HepG2 (cell line): Measurements from ENCODE around the gene LRRC39. TPM values are rescaled to one million over a fixed set of nuclear protein-coding genes. Genes with fewer than 3 reads are reported as not detected.

Experiments used
- CEBPG ChIP-seq: IDR thresholded peaks from 2 replicates; pipeline ENCODE4 v1.6.1; 2016
- GPN1 ChIP-seq: sonication (generic); formaldehyde crosslinking; IDR thresholded peaks from 2 replicates; pipeline ENCODE4 v1.5.1; 2020; ENCODE audit warnings: missing genetic modification reagents, borderline replicate concordance
- MATR3 ChIP-seq: sonication (generic); formaldehyde crosslinking; IDR thresholded peaks from 2 replicates; pipeline ENCODE4 v1.4.0; 2020; ENCODE audit warnings: missing genetic modification reagents
- MIER2 ChIP-seq: IDR thresholded peaks from 2 replicates; pipeline ENCODE4 v1.6.1; 2016; ENCODE audit warnings: missing biosample characterization, missing genetic modification reagents
- NAIF1 ChIP-seq: sonication (generic); formaldehyde crosslinking; IDR thresholded peaks from 2 replicates; pipeline ENCODE4 v1.5.0; 2020; ENCODE audit warnings: mild to moderate bottlenecking, missing genetic modification reagents, borderline replicate concordance
- RBM22 ChIP-seq: fragments of 200-400 bp; formaldehyde crosslinking; optimal IDR thresholded peaks from 2 replicates; pipeline ENCODE3; 2017; ENCODE audit warnings: mild to moderate bottlenecking, low read length, moderate library complexity
- RELA ChIP-seq: sonication (generic); formaldehyde crosslinking; IDR thresholded peaks from 2 replicates; pipeline ENCODE4 v1.4.0; 2020; ENCODE audit warnings: missing genetic modification reagents
- TOPORS ChIP-seq: sonication (generic); formaldehyde crosslinking; IDR thresholded peaks from 2 replicates; pipeline ENCODE4 v1.8.0; 2023; ENCODE audit warnings: mild to moderate bottlenecking, missing genetic modification reagents
- ZNF598 ChIP-seq: sonication (generic); formaldehyde crosslinking; IDR thresholded peaks from 2 replicates; pipeline ENCODE4 v1.5.1; 2020; ENCODE audit warnings: mild to moderate bottlenecking, missing genetic modification reagents, borderline replicate concordance
- ZNF660 ChIP-seq: sonication (generic); formaldehyde crosslinking; IDR thresholded peaks from 2 replicates; pipeline ENCODE4 v1.5.1; 2020; ENCODE audit warnings: mild to moderate bottlenecking, low read depth, missing genetic modification reagents, borderline replicate concordance
- ZSCAN21 ChIP-seq: sonication (generic); formaldehyde crosslinking; IDR thresholded peaks from 2 replicates; pipeline ENCODE4 v1.8.0; 2022; ENCODE audit warnings: mild to moderate bottlenecking, missing genetic modification reagents, moderate library complexity, borderline replicate concordance
- polyA plus RNA-seq, 8 experiments: library from polyadenylated mRNA; depleted of rRNA in 3 of 8; stranded (reverse) in 7 of 8; unstranded in 1 of 8; fragments of >200 nt; fragmentation: Illumina TruSeq in 4 of 8; extraction: Trizol in 4 of 8; gene quantifications; 2 replicates each; pipeline versions ENCODE4 v1.2.1 to v1.2.3, GENCODE V29; 2011 to 2016; ENCODE audit warnings: low read depth in 4 of 8, missing spikeins in 1 of 8, mixed read lengths in 1 of 8; ENCODE audit not compliant: insufficient read depth in 1 of 8
- total RNA-seq, 5 experiments: library from RNA; depleted of rRNA; stranded (reverse); fragments of >200 nt; fragmentation: Illumina TruSeq; extraction: Trizol; gene quantifications; 2 replicates each; pipeline ENCODE4 v1.2.3, GENCODE V29; 2016; ENCODE audit warnings: low read depth in 1 of 5
- TF ChIP-seq, protein P1 (sequence below), 2 experiments: sonication (generic) in 1 of 2; formaldehyde crosslinking in 1 of 2; IDR thresholded peaks; 2 replicates each; pipeline versions ENCODE4 v1.4.0 to v1.6.1; 2018 to 2020; ENCODE audit warnings: missing genetic modification reagents in 2 of 2, borderline replicate concordance in 1 of 2, low read depth in 1 of 2, mild to moderate bottlenecking in 1 of 2, missing biosample characterization in 1 of 2
- TF ChIP-seq, protein P2 (sequence below): IDR thresholded peaks from 2 replicates; pipeline ENCODE4 v1.6.1; 2016; ENCODE audit warnings: low read depth, borderline replicate concordance
- TF ChIP-seq, protein P3 (sequence below): sonication (generic); formaldehyde crosslinking; IDR thresholded peaks from 2 replicates; pipeline ENCODE4 v1.4.0; 2020; ENCODE audit warnings: missing genetic modification reagents
- TF ChIP-seq, protein P4 (sequence below): sonication (generic); formaldehyde crosslinking; IDR thresholded peaks from 2 replicates; pipeline ENCODE4 v1.9.0; 2022; ENCODE audit warnings: missing genetic modification reagents, mild to moderate bottlenecking, borderline replicate concordance
- TF ChIP-seq, protein P5 (sequence below): sonication (generic); formaldehyde crosslinking; IDR thresholded peaks from 2 replicates; pipeline ENCODE4 v1.5.1; 2020; ENCODE audit warnings: mild to moderate bottlenecking, missing genetic modification reagents, moderate library complexity
- TF ChIP-seq, protein P6 (sequence below): sonication (generic); formaldehyde crosslinking; IDR thresholded peaks from 2 replicates; pipeline ENCODE4 v1.4.0; 2020; ENCODE audit warnings: missing genetic modification reagents

LRRC39 gene
- total and polyA plus RNA-seq, 2 of the 13 experiments (the other 11 are each of a cell fraction or from before 2014, with no cell fraction given), result 0.07 to 0.32 TPM

DNA sequence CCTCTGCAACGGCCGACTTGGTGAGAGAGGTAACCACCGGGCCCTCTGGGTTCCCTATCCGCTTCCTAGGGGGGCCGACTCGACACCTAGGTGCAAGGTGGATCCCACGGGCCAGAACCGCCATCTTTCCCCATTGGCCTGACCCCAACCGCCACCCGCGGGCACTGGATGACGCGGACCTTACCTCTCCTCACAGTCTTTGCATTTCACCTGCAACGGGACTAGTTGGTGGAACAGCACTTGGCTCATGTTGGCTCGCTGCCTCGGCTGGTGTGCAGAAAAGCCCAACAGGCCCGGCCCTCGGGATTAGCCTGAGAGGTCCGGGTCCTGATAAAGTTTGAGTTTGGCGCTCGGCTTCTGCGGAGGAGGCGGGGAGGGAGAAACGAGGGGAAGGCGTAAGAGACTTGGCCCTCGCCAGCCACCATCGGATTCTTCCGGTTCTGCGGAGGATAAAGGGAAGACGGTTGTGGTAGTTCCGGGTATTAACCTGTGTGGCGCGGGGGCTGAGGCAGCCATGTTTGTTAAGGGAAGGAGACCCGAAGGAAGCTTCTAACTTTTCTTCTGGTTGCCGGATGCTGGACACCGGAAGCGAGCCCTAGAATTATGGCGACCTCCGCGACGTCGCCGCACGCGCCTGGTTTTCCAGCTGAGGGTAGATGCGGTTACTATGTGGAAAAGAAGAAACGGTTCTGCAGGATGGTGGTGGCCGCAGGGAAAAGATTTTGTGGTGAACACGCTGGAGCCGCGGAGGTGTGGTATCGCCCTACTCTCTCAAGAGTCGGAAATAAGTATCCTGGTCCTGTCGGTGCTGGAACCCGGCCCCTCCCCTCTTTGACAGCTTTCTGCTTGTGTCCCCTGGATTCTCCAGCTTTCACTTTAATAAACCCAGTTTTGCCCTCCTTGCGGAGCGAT lies 45.2 kb downstream of the LRRC39 start, which contains the start of the genes SASS6 and TRMT13 (continued):
- no peak for TF ChIP-seq RBM22
- TF ChIP-seq, protein P1, sequence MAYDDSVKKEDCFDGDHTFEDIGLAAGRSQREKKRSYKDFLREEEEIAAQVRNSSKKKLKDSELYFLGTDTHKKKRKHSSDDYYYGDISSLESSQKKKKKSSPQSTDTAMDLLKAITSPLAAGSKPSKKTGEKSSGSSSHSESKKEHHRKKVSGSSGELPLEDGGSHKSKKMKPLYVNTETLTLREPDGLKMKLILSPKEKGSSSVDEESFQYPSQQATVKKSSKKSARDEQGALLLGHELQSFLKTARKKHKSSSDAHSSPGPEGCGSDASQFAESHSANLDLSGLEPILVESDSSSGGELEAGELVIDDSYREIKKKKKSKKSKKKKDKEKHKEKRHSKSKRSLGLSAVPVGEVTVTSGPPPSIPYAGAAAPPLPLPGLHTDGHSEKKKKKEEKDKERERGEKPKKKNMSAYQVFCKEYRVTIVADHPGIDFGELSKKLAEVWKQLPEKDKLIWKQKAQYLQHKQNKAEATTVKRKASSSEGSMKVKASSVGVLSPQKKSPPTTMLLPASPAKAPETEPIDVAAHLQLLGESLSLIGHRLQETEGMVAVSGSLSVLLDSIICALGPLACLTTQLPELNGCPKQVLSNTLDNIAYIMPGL (CRISPR knock-in tag; IDR thresholded peaks at IDR 0.05; ENCODE audit: borderline replicate concordance in 1 of 2, low read depth in 1 of 2), result peak; percentile 42 to 44; a peak in 3 of 4 replicates
- TF ChIP-seq NAIF1, result peak; percentile 53; the same call in 1 of the 2 replicates
- no peak for TF ChIP-seq GPN1 (CRISPR knock-in tag)
- TF ChIP-seq CEBPG, result peak; percentile 29; the same call in 1 of the 2 replicates
- peak; percentile 39; the same call in 1 of the 2 replicates for TF ChIP-seq ZNF598 (CRISPR knock-in tag)
- 0 out of 2 replicates have a peak, but pooled peaks have one; percentile 41 for TF ChIP-seq ZSCAN21 (CRISPR knock-in tag)
- TF ChIP-seq, protein P2, sequence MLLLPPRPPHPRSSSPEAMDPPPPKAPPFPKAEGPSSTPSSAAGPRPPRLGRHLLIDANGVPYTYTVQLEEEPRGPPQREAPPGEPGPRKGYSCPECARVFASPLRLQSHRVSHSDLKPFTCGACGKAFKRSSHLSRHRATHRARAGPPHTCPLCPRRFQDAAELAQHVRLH (CRISPR knock-in tag), result peak; percentile 87
- TF ChIP-seq, protein P3, sequence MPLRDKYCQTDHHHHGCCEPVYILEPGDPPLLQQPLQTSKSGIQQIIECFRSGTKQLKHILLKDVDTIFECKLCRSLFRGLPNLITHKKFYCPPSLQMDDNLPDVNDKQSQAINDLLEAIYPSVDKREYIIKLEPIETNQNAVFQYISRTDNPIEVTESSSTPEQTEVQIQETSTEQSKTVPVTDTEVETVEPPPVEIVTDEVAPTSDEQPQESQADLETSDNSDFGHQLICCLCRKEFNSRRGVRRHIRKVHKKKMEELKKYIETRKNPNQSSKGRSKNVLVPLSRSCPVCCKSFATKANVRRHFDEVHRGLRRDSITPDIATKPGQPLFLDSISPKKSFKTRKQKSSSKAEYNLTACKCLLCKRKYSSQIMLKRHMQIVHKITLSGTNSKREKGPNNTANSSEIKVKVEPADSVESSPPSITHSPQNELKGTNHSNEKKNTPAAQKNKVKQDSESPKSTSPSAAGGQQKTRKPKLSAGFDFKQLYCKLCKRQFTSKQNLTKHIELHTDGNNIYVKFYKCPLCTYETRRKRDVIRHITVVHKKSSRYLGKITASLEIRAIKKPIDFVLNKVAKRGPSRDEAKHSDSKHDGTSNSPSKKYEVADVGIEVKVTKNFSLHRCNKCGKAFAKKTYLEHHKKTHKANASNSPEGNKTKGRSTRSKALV (CRISPR knock-in tag), result no peak
- no peak; the same call in 1 of the 2 replicates for TF ChIP-seq TOPORS (CRISPR knock-in tag)
- TF ChIP-seq, protein P4, sequence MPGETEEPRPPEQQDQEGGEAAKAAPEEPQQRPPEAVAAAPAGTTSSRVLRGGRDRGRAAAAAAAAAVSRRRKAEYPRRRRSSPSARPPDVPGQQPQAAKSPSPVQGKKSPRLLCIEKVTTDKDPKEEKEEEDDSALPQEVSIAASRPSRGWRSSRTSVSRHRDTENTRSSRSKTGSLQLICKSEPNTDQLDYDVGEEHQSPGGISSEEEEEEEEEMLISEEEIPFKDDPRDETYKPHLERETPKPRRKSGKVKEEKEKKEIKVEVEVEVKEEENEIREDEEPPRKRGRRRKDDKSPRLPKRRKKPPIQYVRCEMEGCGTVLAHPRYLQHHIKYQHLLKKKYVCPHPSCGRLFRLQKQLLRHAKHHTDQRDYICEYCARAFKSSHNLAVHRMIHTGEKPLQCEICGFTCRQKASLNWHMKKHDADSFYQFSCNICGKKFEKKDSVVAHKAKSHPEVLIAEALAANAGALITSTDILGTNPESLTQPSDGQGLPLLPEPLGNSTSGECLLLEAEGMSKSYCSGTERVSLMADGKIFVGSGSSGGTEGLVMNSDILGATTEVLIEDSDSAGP (CRISPR knock-in tag), result peak; percentile 90
- TF ChIP-seq MIER2 (CRISPR knock-in tag), result 0 out of 2 replicates have a peak, but pooled peaks have one; percentile 18
- TF ChIP-seq, protein P5, sequence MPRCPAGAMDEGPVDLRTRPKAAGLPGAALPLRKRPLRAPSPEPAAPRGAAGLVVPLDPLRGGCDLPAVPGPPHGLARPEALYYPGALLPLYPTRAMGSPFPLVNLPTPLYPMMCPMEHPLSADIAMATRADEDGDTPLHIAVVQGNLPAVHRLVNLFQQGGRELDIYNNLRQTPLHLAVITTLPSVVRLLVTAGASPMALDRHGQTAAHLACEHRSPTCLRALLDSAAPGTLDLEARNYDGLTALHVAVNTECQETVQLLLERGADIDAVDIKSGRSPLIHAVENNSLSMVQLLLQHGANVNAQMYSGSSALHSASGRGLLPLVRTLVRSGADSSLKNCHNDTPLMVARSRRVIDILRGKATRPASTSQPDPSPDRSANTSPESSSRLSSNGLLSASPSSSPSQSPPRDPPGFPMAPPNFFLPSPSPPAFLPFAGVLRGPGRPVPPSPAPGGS (CRISPR knock-in tag), result peak; percentile 70; the same call in 1 of the 2 replicates
- peak; percentile 78; the same call in 1 of the 2 replicates for TF ChIP-seq RELA
- TF ChIP-seq, protein P6, sequence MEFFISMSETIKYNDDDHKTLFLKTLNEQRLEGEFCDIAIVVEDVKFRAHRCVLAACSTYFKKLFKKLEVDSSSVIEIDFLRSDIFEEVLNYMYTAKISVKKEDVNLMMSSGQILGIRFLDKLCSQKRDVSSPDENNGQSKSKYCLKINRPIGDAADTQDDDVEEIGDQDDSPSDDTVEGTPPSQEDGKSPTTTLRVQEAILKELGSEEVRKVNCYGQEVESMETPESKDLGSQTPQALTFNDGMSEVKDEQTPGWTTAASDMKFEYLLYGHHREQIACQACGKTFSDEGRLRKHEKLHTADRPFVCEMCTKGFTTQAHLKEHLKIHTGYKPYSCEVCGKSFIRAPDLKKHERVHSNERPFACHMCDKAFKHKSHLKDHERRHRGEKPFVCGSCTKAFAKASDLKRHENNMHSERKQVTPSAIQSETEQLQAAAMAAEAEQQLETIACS, result no peak
- TF ChIP-seq ZNF660, result no peak
- no peak for TF ChIP-seq MATR3 (CRISPR knock-in tag)
